HUES64 (cell line): Measurements from ENCODE around the gene ARHGEF12.

Experiments
- H3K27ac ChIP-seq: 2 replicates; pipeline ENCODE4 v1.7.0; 2013; ENCODE audit warnings: low read depth, low read length, inconsistent platforms
- H3K27me3 ChIP-seq: 2 replicates; pipeline ENCODE4 v1.6.1; 2013; ENCODE audit warnings: mild to moderate bottlenecking, low read length; ENCODE audit not compliant: insufficient read depth
- H3K36me3 ChIP-seq: 2 replicates; pipeline ENCODE4 v1.6.1; 2013; ENCODE audit warnings: mild to moderate bottlenecking, low read length; ENCODE audit not compliant: insufficient read depth
- H3K4me1 ChIP-seq: 2 replicates; pipeline ENCODE4 v1.6.1; 2013; ENCODE audit warnings: mild to moderate bottlenecking, low read length, moderate library complexity; ENCODE audit not compliant: insufficient read depth
- H3K4me3 ChIP-seq: 2 replicates; pipeline ENCODE4 v1.5.1; 2013; ENCODE audit warnings: mild to moderate bottlenecking, low read length, moderate library complexity
- H3K9ac ChIP-seq: 2 replicates; pipeline ENCODE4 v1.6.1; 2013; ENCODE audit warnings: mild to moderate bottlenecking, low read depth, low read length
- H3K9me3 ChIP-seq: 2 replicates; pipeline ENCODE4 v1.6.1; 2013; ENCODE audit warnings: low read depth, low read length; ENCODE audit not compliant: insufficient read depth
- WGBS: fragments of 150-250, 120-280 bp; methylation state at CpG from one replicate; pipeline ENCODE4 v1.1.7; 2013; ENCODE audit warnings: missing lambda C conversion rate; 5-methylcytosine and 5-hydroxymethylcytosine counted together

Gene ARHGEF12

GRCh38 chr11:120333801-120334200 lies 2.4 kb upstream of the ARHGEF12 start:
- Histone ChIP-seq H3K36me3 (peaks cover 18% of the 10 kb centered on the region), H3K4me3 (no peak overlapping the region), H3K27ac (no peak overlapping the region), H3K9me3 (no peaks in the 10 kb centered on the region), H3K4me1 (peaks cover 17% of the 10 kb centered on the region; the same call in 1 of the 2 replicates), H3K27me3 (no peaks in the 10 kb centered on the region), H3K9ac (no peak overlapping the region)
- 92% methylated on average over 1 of the region's 1 CpG for WGBS

GRCh38 chr11:120334332-120334731 lies 1.9 kb upstream of the ARHGEF12 start:
- Histone ChIP-seq H3K27me3 (no peaks in the 10 kb centered on the region), H3K4me1 (peaks cover 20% of the 10 kb centered on the region; the same call in 1 of the 2 replicates), H3K36me3 (peaks cover 18% of the 10 kb centered on the region), H3K27ac (no peak overlapping the region), H3K9ac (no peak overlapping the region), H3K9me3 (no peaks in the 10 kb centered on the region), H3K4me3 (no peak overlapping the region)
- 72% methylated on average over 1 of the region's 1 CpG for WGBS

GRCh38 chr11:120334894-120335462 lies 1.2 kb upstream of the ARHGEF12 start:
- no peak overlapping the region for H3K27ac ChIP-seq
- 10% methylated on average over 7 of the region's 8 CpGs for WGBS
- peak overlapping the region; percentile 71 for H3K4me3 ChIP-seq
- peaks cover 13% of the 10 kb centered on the region for H3K36me3 ChIP-seq
- peaks cover 26% of the 10 kb centered on the region; the same call in 1 of the 2 replicates for H3K4me1 ChIP-seq
- H3K27me3 ChIP-seq, result no peaks in the 10 kb centered on the region
- H3K9ac ChIP-seq, result peak overlapping the region; percentile 87; the same call in 1 of the 2 replicates
- no peaks in the 10 kb centered on the region for H3K9me3 ChIP-seq

GRCh38 chr11:120335556-120335907 lies 681 bp upstream of the ARHGEF12 start:
- 5% methylated on average over 19 of the region's 19 CpGs for WGBS
- no peaks in the 10 kb centered on the region for H3K9me3 ChIP-seq
- peak overlapping the region; percentile 71 for H3K4me3 ChIP-seq
- H3K9ac ChIP-seq, result peak overlapping the region; percentile 87
- H3K4me1 ChIP-seq, result peaks cover 27% of the 10 kb centered on the region; the same call in 1 of the 2 replicates
- peaks cover 8% of the 10 kb centered on the region for H3K36me3 ChIP-seq
- peak overlapping the region; percentile 79; the same call in 1 of the 2 replicates for H3K27ac ChIP-seq
- no peaks in the 10 kb centered on the region for H3K27me3 ChIP-seq

- WGBS, result under 1% methylated on average over 56 of the region's 56 CpGs
- Histone ChIP-seq H3K36me3 (no peaks in the 10 kb centered on the region), H3K27me3 (no peaks in the 10 kb centered on the region), H3K9me3 (no peaks in the 10 kb centered on the region), H3K4me3 (peak overlapping the region; percentile 71), H3K27ac (peak overlapping the region; percentile 79), H3K4me1 (peaks cover 27% of the 10 kb centered on the region; the same call in 1 of the 2 replicates), H3K9ac (peak overlapping the region; percentile 87)
Measured at GRCh38 chr11:120336641-120337354, 585 bp downstream of the ARHGEF12 start.

GRCh38 chr11:120337355-120338106 lies 1.3 kb downstream of the ARHGEF12 start:
- no peaks in the 10 kb centered on the region for H3K36me3 ChIP-seq
- 12% methylated on average over 17 of the region's 18 CpGs for WGBS
- H3K27ac ChIP-seq, result no peak overlapping the region
- H3K27me3 ChIP-seq, result no peaks in the 10 kb centered on the region
- peak overlapping the region; percentile 71 for H3K4me3 ChIP-seq
- no peaks in the 10 kb centered on the region for H3K9me3 ChIP-seq
- H3K9ac ChIP-seq, result peak overlapping the region; percentile 87
- H3K4me1 ChIP-seq, result peaks cover 27% of the 10 kb centered on the region; the same call in 1 of the 2 replicates

- peak overlapping the region; percentile 71 for H3K4me3 ChIP-seq
- H3K27me3 ChIP-seq, result no peaks in the 10 kb centered on the region
- WGBS, result 74% methylated on average over 6 of the region's 7 CpGs
- no peak overlapping the region for H3K27ac ChIP-seq
- peaks cover 33% of the 10 kb centered on the region for H3K4me1 ChIP-seq
- H3K36me3 ChIP-seq, result no peaks in the 10 kb centered on the region
- peak overlapping the region; percentile 87; the same call in 1 of the 2 replicates for H3K9ac ChIP-seq
- H3K9me3 ChIP-seq, result no peaks in the 10 kb centered on the region
Measured at GRCh38 chr11:120338107-120338933, 2.1 kb downstream of the ARHGEF12 start.

- no peak overlapping the region for H3K27ac ChIP-seq
Measured at GRCh38 chr11:120339394-120339890, 3.2 kb downstream of the ARHGEF12 start.

GRCh38 chr11:120340529-120340928 lies 4.3 kb downstream of the ARHGEF12 start:
- Histone ChIP-seq H3K27me3 (no peaks in the 10 kb centered on the region), H3K36me3 (no peaks in the 10 kb centered on the region), H3K27ac (no peak overlapping the region), H3K9ac (no peak overlapping the region), H3K9me3 (no peaks in the 10 kb centered on the region), H3K4me1 (peaks cover 34% of the 10 kb centered on the region), H3K4me3 (no peak overlapping the region)
- WGBS, result 96% methylated on average over 2 of the region's 2 CpGs

More at GRCh38 chr11:120339394-120339890, 3.2 kb downstream of the ARHGEF12 start:
- 69% methylated on average over 6 of the region's 6 CpGs for WGBS
- Histone ChIP-seq H3K4me3 (peak overlapping the region; percentile 34), H3K36me3 (no peaks in the 10 kb centered on the region), H3K9ac (no peak overlapping the region), H3K27me3 (no peaks in the 10 kb centered on the region), H3K4me1 (peaks cover 38% of the 10 kb centered on the region), H3K9me3 (no peaks in the 10 kb centered on the region)

GRCh38 chr11:120342226-120342625 lies 6.0 kb downstream of the ARHGEF12 start:
- H3K27me3 ChIP-seq, result no peaks in the 10 kb centered on the region
- H3K27ac ChIP-seq, result no peak overlapping the region
- H3K4me3 ChIP-seq, result no peak overlapping the region
- H3K36me3 ChIP-seq, result no peaks in the 10 kb centered on the region
- WGBS, result 88% methylated on average over 3 of the region's 3 CpGs
- H3K9ac ChIP-seq, result no peak overlapping the region
- H3K4me1 ChIP-seq, result peaks cover 34% of the 10 kb centered on the region
- no peaks in the 10 kb centered on the region for H3K9me3 ChIP-seq
